Amygdala (tissue), 56 donors: ENCODE data around the gene TCF25.
"Not testable (repeated sequence)": the region's sequence is repeated elsewhere in the genome, so short reads cannot be mapped to it uniquely, and the experiment has no call there.

Source experiments
- DNase-seq, 56 donors: peaks; one replicate each; lab custom pipeline; 2025; lab: John Stamatoyannopoulos, UW

The TCF25 gene

GRCh38 chr16:89873109-89873971, at the start of gene TCF25:
TCF25 (plus strand) TSS chr16:89873592; CDS start chr16:89873668, 76 bp downstream.
- peak in 53 of 56 donors; percentile 25 to 88 (median 77) for DNase-seq

- not testable (repeated sequence) for DNase-seq
These were observed 49.6 kb upstream of the TCF25 start for GRCh38 chr16:89823824-89824148.

GRCh38 chr16:89826531-89827382, 46.6 kb upstream of the TCF25 start:
- DNase-seq, result no peak

- DNase-seq, result peak in 26 of 56 donors; percentile 4 to 72 (median 32)
These were observed 45.8 kb upstream of the TCF25 start for GRCh38 chr16:89827383-89828198.

GRCh38 chr16:89828199-89828869, 45.1 kb upstream of the TCF25 start, which contains the start of gene SPIRE2:
SPIRE2 (plus strand) TSS chr16:89828475; CDS start chr16:89828551, 76 bp downstream.
- peak in 39 of 56 donors; percentile 10 to 72 (median 42) for DNase-seq

- DNase-seq, result no peak
These were observed 44.3 kb upstream of the TCF25 start for GRCh38 chr16:89828870-89829629.

GRCh38 chr16:89829630-89830437, 43.6 kb upstream of the TCF25 start:
- no peak for DNase-seq

- DNase-seq, result no peak
These were observed 41.5 kb upstream of the TCF25 start for GRCh38 chr16:89831810-89832328.

GRCh38 chr16:89833664-89834363, 39.6 kb upstream of the TCF25 start:
- DNase-seq, result not testable (repeated sequence)

GRCh38 chr16:89834813-89835363, 38.5 kb upstream of the TCF25 start:
- not testable (repeated sequence) for DNase-seq

- not testable (repeated sequence) for DNase-seq
These were observed 36.9 kb upstream of the TCF25 start for GRCh38 chr16:89836484-89836883.

GRCh38 chr16:89837014-89837546, 36.3 kb upstream of the TCF25 start:
- DNase-seq, result no peak

- DNase-seq, result no peak
These were observed 32.1 kb upstream of the TCF25 start for GRCh38 chr16:89841275-89841674.

GRCh38 chr16:89842471-89843408, 30.7 kb upstream of the TCF25 start:
- no peak for DNase-seq
